ENCODE data around the gene RAB3IP. TPM values are rescaled to one million over a fixed set of nuclear protein-coding genes. Genes with fewer than 3 reads are reported as not detected.

Gene RAB3IP, protein sequence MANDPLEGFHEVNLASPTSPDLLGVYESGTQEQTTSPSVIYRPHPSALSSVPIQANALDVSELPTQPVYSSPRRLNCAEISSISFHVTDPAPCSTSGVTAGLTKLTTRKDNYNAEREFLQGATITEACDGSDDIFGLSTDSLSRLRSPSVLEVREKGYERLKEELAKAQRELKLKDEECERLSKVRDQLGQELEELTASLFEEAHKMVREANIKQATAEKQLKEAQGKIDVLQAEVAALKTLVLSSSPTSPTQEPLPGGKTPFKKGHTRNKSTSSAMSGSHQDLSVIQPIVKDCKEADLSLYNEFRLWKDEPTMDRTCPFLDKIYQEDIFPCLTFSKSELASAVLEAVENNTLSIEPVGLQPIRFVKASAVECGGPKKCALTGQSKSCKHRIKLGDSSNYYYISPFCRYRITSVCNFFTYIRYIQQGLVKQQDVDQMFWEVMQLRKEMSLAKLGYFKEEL
- 10 to 100 TPM; 30.3 to 34.0 TPM for total RNA-seq

DNA sequence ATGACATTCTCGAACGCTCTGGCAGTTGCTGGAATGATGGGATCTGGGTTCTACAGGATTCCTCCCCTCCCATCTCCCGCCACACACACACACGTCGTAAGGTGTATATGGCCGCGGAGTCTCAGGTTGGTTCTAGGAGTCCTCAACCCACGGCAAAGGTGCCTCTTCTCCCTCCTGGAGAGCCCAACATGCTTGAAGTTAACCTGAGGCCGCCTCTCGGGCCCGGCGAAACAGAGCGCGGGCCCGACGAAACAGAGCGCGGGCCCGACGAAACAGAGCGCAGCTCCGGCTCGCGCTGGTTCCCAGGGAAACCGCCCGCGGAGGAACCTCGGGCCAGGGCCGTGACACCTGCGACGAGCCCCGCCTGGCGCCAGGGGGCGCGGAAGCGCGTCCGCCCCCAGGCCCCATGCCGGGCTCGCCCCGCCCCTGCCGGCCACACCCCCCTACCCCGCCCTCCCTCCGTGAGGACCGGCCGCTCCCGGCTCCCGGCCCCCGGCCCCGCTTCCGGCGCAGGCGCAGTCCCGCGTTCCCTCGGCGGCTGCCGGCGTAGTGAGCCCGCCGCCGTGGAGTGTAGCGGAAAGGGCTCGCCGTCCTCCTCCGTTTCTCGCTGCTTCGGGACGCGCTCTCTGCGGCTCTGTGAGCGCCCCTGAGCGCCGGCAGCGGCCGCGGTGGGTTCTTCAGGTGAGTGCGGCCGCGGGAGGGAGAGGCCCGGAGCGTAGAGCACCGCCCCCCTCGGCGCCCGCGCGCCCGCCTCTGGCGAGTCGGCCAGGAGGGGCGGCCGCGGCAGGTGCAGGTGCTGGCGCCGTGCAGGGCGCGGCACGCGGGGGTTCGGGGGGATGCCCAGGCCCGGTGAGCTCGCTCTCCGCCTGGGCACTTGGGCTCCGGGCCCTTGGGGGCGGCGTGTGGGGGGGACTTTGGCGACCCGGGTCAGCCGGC, at the start of gene RAB3IP:
Gene RAB3IP, plus strand, starts transcription at position 510 of the 936 bp plus-strand sequence. CDS start 16,549 bp downstream, outside the sequence.
- intact Hi-C loops (cut with micrococcal nuclease), result loop anchor here (1.0 to 5.0 kb wide), 6 partner anchors 153 to 628 kb away; partner anchors contain the start of genes CCT2, CNOT2, FRS2 and KCNMB4
- Mint-ChIP-seq H3K4me1 (ENCODE audit: low read depth) (peaks cover 24% of the 10 kb centered on the region), H3K9me3 (no peaks in the 10 kb centered on the region), H3K27me3 (peaks cover 1% of the 10 kb centered on the region), H3K36me3 (peaks cover 2% of the 10 kb centered on the region), H3K4me3 (peak within 1 kb of the TSS; percentile 90), H3K27ac (peak within 1 kb of the TSS; percentile 84)
- POLR2A ChIA-PET, result interaction anchor here (1.2 kb wide), 1 partner anchor 408 kb away, joined by 3 read pairs; no protein-coding TSS in a partner anchor
- peak; percentile 95 for DNase-seq
- CTCF ChIA-PET, result interaction anchor here (0.7 to 1.0 kb wide), 3 partner anchors 15 to 380 kb away, joined by 3 read pairs; no protein-coding TSS in a partner anchor

DNA sequence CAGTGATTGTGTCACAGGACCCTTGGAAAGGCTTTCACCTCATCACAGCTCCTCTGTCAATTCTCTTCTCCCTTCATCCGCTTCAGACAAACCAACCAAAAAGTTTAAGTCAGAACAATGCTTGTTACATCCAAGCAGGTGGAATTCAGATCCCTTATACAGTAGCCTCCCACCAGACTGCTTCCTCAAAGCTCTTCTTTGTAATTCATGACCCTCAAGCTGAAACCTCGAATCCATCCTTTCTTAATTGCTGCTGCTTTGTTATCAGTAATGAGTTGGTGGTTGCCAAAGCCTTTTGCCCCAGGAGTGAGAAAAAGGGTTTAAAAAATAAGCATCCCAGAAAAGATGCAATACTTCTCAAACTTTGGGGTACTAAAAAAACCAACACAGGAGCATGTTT, 49.0 kb upstream of the RAB3IP start:
- ChIA-PET CTCF (no interaction called here), POLR2A (no interaction called here)
- H3K36me3 Mint-ChIP-seq, result no peaks in the 10 kb centered on the region
- intact Hi-C loops (cut with micrococcal nuclease), result no loop called here
- H3K27ac Mint-ChIP-seq, result no peak overlapping the region
- no peaks in the 10 kb centered on the region for H3K9me3 Mint-ChIP-seq
- no peak for DNase-seq
- H3K4me3 Mint-ChIP-seq, result no peak overlapping the region
- H3K4me1 Mint-ChIP-seq (ENCODE audit: low read depth), result peaks cover 6% of the 10 kb centered on the region
- H3K27me3 Mint-ChIP-seq, result peaks cover 2% of the 10 kb centered on the region

DNA sequence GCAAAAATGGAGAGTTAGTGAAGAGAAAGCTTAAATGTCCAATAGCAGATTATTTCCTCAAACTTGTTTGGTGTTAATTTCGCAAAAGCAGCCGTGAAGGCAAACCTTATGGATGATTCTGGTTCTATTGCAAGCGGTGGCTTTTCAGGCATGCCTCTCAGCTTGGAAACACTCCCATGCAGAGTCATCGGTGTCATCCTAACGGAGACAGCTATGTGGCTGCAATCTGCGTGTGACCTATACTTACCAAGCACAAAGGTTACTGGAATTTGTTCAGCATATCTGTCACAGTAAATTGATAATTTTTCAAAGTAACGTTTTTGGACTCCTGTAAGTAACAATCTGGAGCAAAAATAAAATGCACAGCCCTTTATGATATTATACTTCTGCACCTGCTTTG, 44.5 kb upstream of the RAB3IP start:
- ChIA-PET CTCF (interaction anchor here (1.4 kb wide), 1 partner anchor 55 kb away, joined by 3 read pairs; no protein-coding TSS in a partner anchor), POLR2A (no interaction called here)
- Mint-ChIP-seq H3K4me1 (ENCODE audit: low read depth) (peaks cover 4% of the 10 kb centered on the region), H3K9me3 (no peaks in the 10 kb centered on the region), H3K4me3 (no peak overlapping the region), H3K27ac (no peak overlapping the region), H3K36me3 (no peaks in the 10 kb centered on the region), H3K27me3 (no peaks in the 10 kb centered on the region)
- DNase-seq, result no peak
- intact Hi-C loops (cut with micrococcal nuclease), result no loop called here

DNA sequence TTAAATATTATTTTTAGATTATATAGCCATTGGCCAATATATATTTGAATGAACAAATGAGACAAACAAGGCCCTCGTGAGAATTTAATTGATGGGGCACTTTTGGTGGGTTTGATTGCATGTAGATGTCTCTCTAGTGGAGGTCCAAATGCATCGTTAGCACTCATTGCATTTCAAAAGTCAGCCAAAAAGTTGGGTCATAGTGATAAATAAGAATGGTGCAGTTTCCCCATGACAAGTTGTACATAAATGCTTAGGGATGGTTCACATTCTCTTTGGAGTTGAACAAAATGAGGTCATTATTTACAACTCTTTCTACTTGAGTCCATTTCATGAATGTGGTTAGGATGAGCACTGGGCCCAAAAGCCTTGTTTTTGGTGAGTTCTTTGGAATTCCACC, 40.6 kb upstream of the RAB3IP start:
- no peak overlapping the region for H3K4me3 Mint-ChIP-seq
- H3K36me3 Mint-ChIP-seq, result no peaks in the 10 kb centered on the region
- POLR2A ChIA-PET, result no interaction called here
- H3K4me1 Mint-ChIP-seq (ENCODE audit: low read depth), result no peaks in the 10 kb centered on the region
- H3K27ac Mint-ChIP-seq, result no peak overlapping the region
- intact Hi-C loops (cut with micrococcal nuclease), result no loop called here
- peaks cover 5% of the 10 kb centered on the region for H3K27me3 Mint-ChIP-seq
- no peak for DNase-seq
- no peaks in the 10 kb centered on the region for H3K9me3 Mint-ChIP-seq
- CTCF ChIA-PET, result no interaction called here

DNA sequence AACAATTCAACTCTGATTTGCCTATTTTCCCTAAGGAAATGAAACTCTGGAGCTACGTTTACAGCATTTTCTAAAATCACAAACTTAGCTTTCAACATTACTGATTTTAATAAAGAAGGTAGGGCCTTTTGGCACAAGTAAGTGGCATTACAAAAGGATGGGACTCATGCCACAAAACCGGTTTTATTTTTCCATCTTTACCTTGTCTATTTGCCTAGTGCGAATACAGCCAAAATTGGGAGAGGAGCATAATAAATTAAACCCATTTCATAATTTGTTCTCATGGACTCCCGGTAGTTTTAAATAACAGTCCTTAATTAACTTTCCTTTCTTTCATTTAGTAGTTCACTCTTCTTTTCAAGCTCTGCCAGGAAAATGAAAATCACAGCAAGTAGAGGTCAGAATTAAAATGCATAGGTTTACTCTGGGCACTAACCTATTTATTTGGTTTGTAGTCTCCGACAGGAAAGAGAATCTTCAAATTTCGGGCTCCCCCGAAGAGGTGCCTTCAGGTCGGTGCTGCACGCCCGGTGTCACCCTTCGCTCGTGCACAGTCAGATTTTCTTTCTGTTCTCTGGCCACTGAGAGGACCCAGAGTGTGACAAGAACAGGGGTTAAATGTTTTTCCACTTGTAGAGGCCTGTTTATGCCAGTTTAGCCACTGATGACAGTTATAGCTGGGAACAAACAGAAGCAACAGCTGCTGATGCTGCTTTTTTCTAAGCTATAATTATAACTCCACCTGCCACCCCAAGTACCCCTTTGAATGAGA, 39.7 kb upstream of the RAB3IP start, which contains the start of gene BEST3:
Gene BEST3, minus strand, starts transcription at position 535 of the 772 bp plus-strand sequence. CDS start 1,505 bp downstream, outside the sequence.
- POLR2A ChIA-PET, result no interaction called here
- DNase-seq, result no peak
- Mint-ChIP-seq H3K27ac (no peak within 1 kb of the TSS), H3K27me3 (peaks cover 5% of the 10 kb centered on the region), H3K36me3 (no peaks in the 10 kb centered on the region), H3K9me3 (no peaks in the 10 kb centered on the region), H3K4me3 (no peak within 1 kb of the TSS), H3K4me1 (ENCODE audit: low read depth) (no peaks in the 10 kb centered on the region)
- CTCF ChIA-PET, result no interaction called here
- intact Hi-C loops (cut with micrococcal nuclease), result no loop called here

DNA sequence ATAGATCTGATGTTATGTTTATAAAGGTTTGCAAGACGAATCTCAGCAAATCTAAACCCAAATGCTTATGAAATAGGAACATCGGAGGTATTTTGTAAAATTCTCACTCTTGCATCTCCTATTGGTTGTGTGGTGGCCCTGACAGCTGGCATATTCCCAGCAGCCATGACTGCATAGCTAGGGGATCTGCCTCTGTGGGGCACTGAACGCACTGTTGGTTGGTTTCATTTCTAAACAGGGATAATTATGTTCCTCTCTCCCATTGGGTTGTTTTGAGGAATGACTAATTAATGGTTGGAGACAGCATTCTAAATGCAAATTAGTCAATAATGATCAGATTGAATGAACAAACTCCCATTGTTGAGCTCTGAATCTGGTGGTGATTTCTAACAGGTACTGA, 36.8 kb upstream of the RAB3IP start:
- H3K36me3 Mint-ChIP-seq, result no peaks in the 10 kb centered on the region
- H3K27me3 Mint-ChIP-seq, result peaks cover 17% of the 10 kb centered on the region
- H3K4me3 Mint-ChIP-seq, result no peak overlapping the region
- H3K9me3 Mint-ChIP-seq, result no peaks in the 10 kb centered on the region
- ChIA-PET POLR2A (no interaction called here), CTCF (no interaction called here)
- DNase-seq, result no peak
- H3K4me1 Mint-ChIP-seq (ENCODE audit: low read depth), result no peaks in the 10 kb centered on the region
- intact Hi-C loops (cut with micrococcal nuclease), result no loop called here
- no peak overlapping the region for H3K27ac Mint-ChIP-seq

DNA sequence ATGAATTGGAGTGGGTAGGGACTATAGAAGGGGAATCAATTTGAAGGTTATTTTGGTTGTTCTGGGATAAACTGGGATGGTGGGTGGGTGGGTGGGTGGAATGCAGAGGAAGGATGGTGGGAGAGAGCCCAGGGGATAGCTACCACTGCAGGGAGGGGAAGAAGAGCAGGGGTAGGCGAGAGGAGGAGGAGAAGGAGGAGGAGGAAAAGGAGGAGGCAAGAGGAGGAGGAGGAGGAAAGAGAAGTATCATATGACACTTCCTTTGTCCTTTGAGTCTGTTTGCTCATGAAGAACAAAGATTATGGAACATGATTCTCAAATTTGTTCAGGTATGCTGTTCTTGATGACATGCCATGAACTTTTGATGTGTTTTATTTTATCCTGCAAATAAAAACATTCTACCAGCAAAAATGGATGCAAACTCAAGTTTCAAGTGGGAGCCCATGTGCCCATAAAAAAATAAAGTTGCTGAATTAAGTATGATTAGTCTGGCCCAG, 35.5 kb upstream of the RAB3IP start:
- Mint-ChIP-seq H3K27ac (no peak overlapping the region), H3K4me1 (ENCODE audit: low read depth) (no peaks in the 10 kb centered on the region), H3K36me3 (no peaks in the 10 kb centered on the region), H3K27me3 (peaks cover 20% of the 10 kb centered on the region), H3K4me3 (no peak overlapping the region), H3K9me3 (no peaks in the 10 kb centered on the region)
- ChIA-PET POLR2A (no interaction called here), CTCF (no interaction called here)
- intact Hi-C loops (cut with micrococcal nuclease), result no loop called here
- DNase-seq, result no peak

DNA sequence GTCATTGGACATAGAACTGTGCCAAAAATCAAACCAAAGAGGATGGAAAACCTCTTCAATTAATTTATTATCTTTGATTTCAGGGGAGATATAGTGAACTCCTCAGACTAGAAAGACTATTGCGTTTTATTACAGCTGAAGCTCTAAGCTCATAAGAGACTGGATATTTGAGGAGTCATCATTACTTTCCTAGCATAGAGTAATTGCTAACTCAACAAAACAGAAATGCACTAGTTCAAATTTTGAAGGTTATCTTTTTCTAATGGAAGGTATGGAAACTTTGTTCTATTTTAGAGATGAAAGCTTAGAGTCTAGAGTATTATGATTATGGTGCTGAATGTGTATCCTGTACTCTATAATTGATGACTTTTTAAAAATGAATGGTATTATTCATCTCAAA, 34.3 kb upstream of the RAB3IP start:
- Mint-ChIP-seq H3K36me3 (no peaks in the 10 kb centered on the region), H3K4me1 (ENCODE audit: low read depth) (no peaks in the 10 kb centered on the region), H3K27me3 (peaks cover 24% of the 10 kb centered on the region), H3K4me3 (no peak overlapping the region), H3K27ac (no peak overlapping the region), H3K9me3 (no peaks in the 10 kb centered on the region)
- DNase-seq, result no peak
- ChIA-PET POLR2A (no interaction called here), CTCF (no interaction called here)
- intact Hi-C loops (cut with micrococcal nuclease), result no loop called here

DNA sequence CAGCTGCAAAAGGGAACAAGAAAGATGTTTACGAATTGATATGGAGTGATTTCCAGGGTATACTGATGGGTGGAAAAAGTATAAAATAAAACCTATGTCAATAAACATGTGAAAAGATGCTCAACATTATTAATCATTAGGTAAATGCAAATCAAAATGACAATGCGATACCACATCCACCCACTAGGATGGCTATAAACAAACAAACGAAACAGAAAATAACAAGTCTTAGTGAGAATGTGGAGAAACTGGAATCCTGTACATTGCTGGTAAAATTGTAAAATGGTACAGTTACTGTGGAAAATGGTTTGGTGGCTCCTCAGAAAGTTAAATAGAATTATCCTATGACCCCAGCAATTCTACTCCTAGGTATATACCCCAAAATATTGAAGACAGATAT, 30.0 kb upstream of the RAB3IP start:
- intact Hi-C loops (cut with micrococcal nuclease), result no loop called here
- POLR2A ChIA-PET, result no interaction called here
- H3K4me1 Mint-ChIP-seq (ENCODE audit: low read depth), result no peaks in the 10 kb centered on the region
- no peak overlapping the region for H3K27ac Mint-ChIP-seq
- no peak for DNase-seq
- CTCF ChIA-PET, result no interaction called here
- H3K4me3 Mint-ChIP-seq, result no peak overlapping the region
- peaks cover 21% of the 10 kb centered on the region for H3K27me3 Mint-ChIP-seq
- H3K9me3 Mint-ChIP-seq, result no peaks in the 10 kb centered on the region
- H3K36me3 Mint-ChIP-seq, result no peaks in the 10 kb centered on the region

DNA sequence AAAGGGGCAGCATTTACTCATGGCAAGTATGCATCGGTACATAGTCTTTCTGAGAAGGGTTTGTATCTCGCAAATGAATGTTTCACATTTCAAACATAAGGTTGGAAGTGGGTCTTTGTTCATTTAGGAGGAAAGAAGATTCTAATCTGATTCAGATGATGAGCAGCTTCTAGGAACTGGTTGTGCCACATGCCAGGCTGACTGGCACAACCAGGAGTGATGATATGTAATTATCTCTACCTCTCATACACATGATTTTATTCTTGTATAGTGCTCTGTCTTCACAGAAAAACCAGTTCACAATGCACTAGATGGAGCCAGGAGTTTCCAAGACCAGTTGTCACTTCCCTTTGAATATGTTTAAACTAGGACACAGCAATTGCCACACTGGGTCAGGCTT, 25.8 kb upstream of the RAB3IP start:
- POLR2A ChIA-PET, result no interaction called here
- Mint-ChIP-seq H3K9me3 (no peaks in the 10 kb centered on the region), H3K27ac (no peak overlapping the region), H3K27me3 (peaks cover 8% of the 10 kb centered on the region), H3K4me3 (no peak overlapping the region), H3K36me3 (no peaks in the 10 kb centered on the region), H3K4me1 (ENCODE audit: low read depth) (no peaks in the 10 kb centered on the region)
- intact Hi-C loops (cut with micrococcal nuclease), result no loop called here
- CTCF ChIA-PET, result no interaction called here
- DNase-seq, result no peak

DNA sequence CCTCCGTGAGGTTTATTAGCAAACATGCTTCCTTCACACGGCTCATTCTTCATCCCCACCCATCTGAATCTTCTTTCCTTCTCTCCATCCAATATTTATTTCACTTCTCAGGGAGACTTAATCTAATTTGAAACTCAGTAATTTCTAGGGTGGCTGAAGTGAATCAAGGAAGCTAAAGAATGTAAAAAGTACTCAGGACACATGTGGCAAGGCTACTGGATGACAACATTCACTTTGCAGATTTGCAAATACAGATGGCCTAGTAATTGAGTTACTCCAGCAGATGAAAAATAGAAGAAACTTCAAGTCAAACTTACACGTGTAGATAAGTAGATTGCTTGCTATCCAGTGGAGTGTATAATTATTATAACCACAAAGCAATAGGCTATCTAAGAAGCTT, 24.1 kb upstream of the RAB3IP start:
- no peak overlapping the region for H3K27ac Mint-ChIP-seq

More for the DNA sequence above, 24.1 kb upstream of the RAB3IP start:
- intact Hi-C loops (cut with micrococcal nuclease), result no loop called here
- Mint-ChIP-seq H3K27me3 (peaks cover 5% of the 10 kb centered on the region), H3K4me3 (no peak overlapping the region), H3K9me3 (no peaks in the 10 kb centered on the region), H3K4me1 (ENCODE audit: low read depth) (no peaks in the 10 kb centered on the region), H3K36me3 (no peaks in the 10 kb centered on the region)
- ChIA-PET CTCF (no interaction called here), POLR2A (no interaction called here)
- DNase-seq, result no peak

All from activated CD4-positive, alpha-beta memory T cell treated with anti-CD3 and anti-CD28 coated beads for 36 hours (primary cell).